HepG2 (cell line): ENCODE measurements around the gene TADA2B. TPM values are rescaled to one million over a fixed set of nuclear protein-coding genes. Genes with fewer than 3 reads are reported as not detected.

Experiments
- ATAC-seq: fragments of 200-7000 bp; cut with Tn5 transposase; 3 replicates; pipeline ENCODE4 v1.9.1; 2020; ENCODE audit warnings: mild to moderate bottlenecking, moderate library complexity
- BruUV-seq: library from RNA; stranded (reverse); fragments of 400-500 nt; replicated peaks from 2 replicates; lab custom pipeline; 2021; lab: Mats Ljungman, UMichigan
- CTCF ChIA-PET: fragments of 300-600 bp; formaldehyde crosslinking; extraction: SDS; loops from one replicate; lab custom pipeline; 2021; ENCODE audit warnings: low total read pairs, inconsistent platforms, low intra/inter-chr PET ratio; lab: Yijun Ruan, JAX
- POLR2A ChIA-PET: fragments of 350-600 bp; sonication (Branson Sonifier 250); formaldehyde crosslinking; loops from one replicate; lab custom pipeline; 2020; ENCODE audit warnings: antibody characterized with exemption, inconsistent platforms; lab: Yijun Ruan, JAX
- DNase-seq: peaks from one replicate; pipeline ENCODE4 v3.0.0-alpha.2; 2015; ENCODE audit warnings: low spot score
- FAIRE-seq: peaks from 3 replicates; lab custom pipeline; 2011; peaks lifted over from hg19 to GRCh38; lab: Jason Lieb, UNC
- H2AFZ ChIP-seq: one replicate; pipeline ENCODE4 v1.6.1; 2011; ENCODE audit warnings: low read length, inconsistent platforms
- H3K27ac ChIP-seq: fragments of 300-600 bp; 3 replicates; pipeline ENCODE4 v1.8.0; 2011; ENCODE audit warnings: mixed run types, mild to moderate bottlenecking, mixed read lengths, low read length, inconsistent platforms; ENCODE audit not compliant: insufficient read depth; ENCODE audit errors: extremely low read length
- H3K27me3 ChIP-seq, 2 experiments: fragments of 200-600 bp in 1 of 2; 2 replicates in 1 of 2; 3 replicates in 1 of 2; pipeline versions ENCODE4 v1.6.0 to v1.8.0; 2011; ENCODE audit warnings: low read length in 2 of 2, mild to moderate bottlenecking in 2 of 2, moderate library complexity in 2 of 2, inconsistent platforms in 1 of 2; ENCODE audit not compliant: insufficient read depth in 2 of 2, control insufficient read depth in 1 of 2
- H3K36me3 ChIP-seq, 2 experiments: fragments of 200-600 bp in 1 of 2; replicated peaks in 1 of 2; 2 replicates in 1 of 2; 3 replicates in 1 of 2; pipeline versions ENCODE4 v1.5.1 to v1.8.0; 2011; ENCODE audit warnings: low read length in 2 of 2, inconsistent platforms in 1 of 2; ENCODE audit not compliant: insufficient read depth in 2 of 2, control insufficient read depth in 1 of 2
- H3K4me1 ChIP-seq: 2 replicates; pipeline ENCODE4 v1.5.1; 2012; ENCODE audit warnings: low read length, inconsistent platforms; ENCODE audit not compliant: insufficient read depth
- H3K4me2 ChIP-seq: 2 replicates; pipeline ENCODE4 v1.6.0; 2011; ENCODE audit warnings: low read depth, low read length, inconsistent platforms
- H3K4me3 ChIP-seq, 3 experiments: fragments of 200-600 bp in 1 of 3; sonication (generic), shearing (Covaris generic) in 1 of 3; replicated peaks in 1 of 3; 2 replicates each; pipeline ENCODE4 v1.5.1; 2011 to 2016; ENCODE audit warnings: low read length in 3 of 3, inconsistent platforms in 2 of 3, low read depth in 2 of 3, mild to moderate bottlenecking in 2 of 3, control low read depth in 1 of 3, mixed read lengths in 1 of 3; ENCODE audit not compliant: insufficient read depth in 1 of 3
- H3K79me2 ChIP-seq: one replicate; pipeline ENCODE4 v1.6.1; 2011; ENCODE audit warnings: low read length, inconsistent platforms; ENCODE audit not compliant: insufficient read depth
- H3K9ac ChIP-seq: 2 replicates; pipeline ENCODE4 v1.6.0; 2011; ENCODE audit warnings: mild to moderate bottlenecking, low read depth, low read length, inconsistent platforms; ENCODE audit not compliant: insufficient read depth
- H3K9me3 ChIP-seq: 2 replicates; pipeline ENCODE4 v1.5.1; 2012; ENCODE audit warnings: mild to moderate bottlenecking, low read length
- H4K20me1 ChIP-seq: 2 replicates; pipeline ENCODE4 v1.6.0; 2011; ENCODE audit warnings: inconsistent platforms, mild to moderate bottlenecking, low read length, moderate library complexity; ENCODE audit not compliant: insufficient read depth
- GABPB1 ChIP-seq: IDR thresholded peaks from 2 replicates; pipeline ENCODE4 v1.6.1; 2016; ENCODE audit warnings: mild to moderate bottlenecking, missing genetic modification reagents, moderate library complexity, missing compliant biosample characterization
- HIC2 ChIP-seq: sonication (generic); formaldehyde crosslinking; IDR thresholded peaks from 2 replicates; pipeline ENCODE4 v1.9.0; 2022; ENCODE audit warnings: low read depth, missing genetic modification reagents
- U2AF2 ChIP-seq: fragments of 200-400 bp; formaldehyde crosslinking; IDR thresholded peaks from 2 replicates; pipeline ENCODE4 v1.6.1; 2017; ENCODE audit warnings: low read depth, mild to moderate bottlenecking, low read length
- ZNF281 ChIP-seq: sonication (generic); formaldehyde crosslinking; IDR thresholded peaks from 2 replicates; pipeline ENCODE4 v1.4.0; 2020; ENCODE audit warnings: missing genetic modification reagents, borderline replicate concordance
- ZNF556 ChIP-seq: sonication (generic); formaldehyde crosslinking; IDR thresholded peaks from 2 replicates; pipeline ENCODE4 v1.4.0; 2020; ENCODE audit warnings: mild to moderate bottlenecking, missing genetic modification reagents, borderline replicate concordance
- WGBS: methylation state at CpG from one replicate; pipeline ENCODE4 v1.1.6; 2017; ENCODE audit warnings: low lambda C conversion rate; 5-methylcytosine and 5-hydroxymethylcytosine counted together
- in situ Hi-C: cut with HindIII; loops from 2 replicates; pipeline ENCODE4 v1.10.0; 2017; ENCODE audit warnings: low pct_unique_long_range_greater_than_20kb; ENCODE audit not compliant: extremely low pct_ligation_motif_present
- intact Hi-C: fragments of 100-400 bp; cut with micrococcal nuclease; formaldehyde crosslinking; loops from one replicate; pipeline ENCODE4 v1.10.0; 2022; ENCODE audit not compliant: unreplicated experiment
- polyA plus RNA-seq, 8 experiments: library from polyadenylated mRNA; depleted of rRNA in 3 of 8; stranded (reverse) in 7 of 8; unstranded in 1 of 8; fragments of >200 nt; fragmentation: Illumina TruSeq in 4 of 8; extraction: Trizol in 4 of 8; gene quantifications; 2 replicates each; pipeline versions ENCODE4 v1.2.1 to v1.2.3, GENCODE V29; 2011 to 2016; ENCODE audit warnings: low read depth in 4 of 8, missing spikeins in 1 of 8, mixed read lengths in 1 of 8; ENCODE audit not compliant: insufficient read depth in 1 of 8
- total RNA-seq, 5 experiments: library from RNA; depleted of rRNA; stranded (reverse); fragments of >200 nt; fragmentation: Illumina TruSeq; extraction: Trizol; gene quantifications; 2 replicates each; pipeline ENCODE4 v1.2.3, GENCODE V29; 2016; ENCODE audit warnings: low read depth in 1 of 5

TADA2B gene
- total and polyA plus RNA-seq, 2 of the 13 experiments (the other 11 are each of a cell fraction or from before 2014, with no cell fraction given) = 4.6 to 8.9 TPM

GRCh38 chr4:7020290-7020689, 22.9 kb upstream of the TADA2B start:
- ATAC-seq (no peak), DNase-seq (no peak), FAIRE-seq (no peak)
- POLR2A ChIA-PET = no interaction called here
- Histone ChIP-seq H4K20me1 (no peaks in the 10 kb centered on the region), H3K4me1 (peaks cover 22% of the 10 kb centered on the region), H3K36me3 (peaks cover 19 to 62% of the 10 kb centered on the region in 2 experiments; a peak in 4 of 5 replicates), H3K4me3 (no peak overlapping the region), H3K27me3 (no peaks in the 10 kb centered on the region), H3K4me2 (no peak overlapping the region), H3K79me2 (no peaks in the 10 kb centered on the region), H3K9me3 (no peaks in the 10 kb centered on the region), H3K9ac (no peak overlapping the region), H3K27ac (no peak overlapping the region), H2AFZ (no peak overlapping the region)
- in situ Hi-C loops (no loop called here), intact Hi-C loops (no loop called here)
- 100% methylated on average over 1 of the region's 2 CpGs for WGBS
- BruUV-seq = no TSS peak
- CTCF ChIA-PET = no interaction called here
- peak; percentile 41; the same call in 1 of the 2 replicates for TF ChIP-seq ZNF281 (CRISPR knock-in tag)
- no peak for TF ChIP-seq ZNF556 (CRISPR knock-in tag)
- TF ChIP-seq U2AF2 = no peak
- TF ChIP-seq GABPB1 (CRISPR knock-in tag) = no peak
- TF ChIP-seq HIC2 (CRISPR knock-in tag) = no peak
